ENCODE measurements around the gene CDK5. TPM values are rescaled to one million over a fixed set of nuclear protein-coding genes. Genes with fewer than 3 reads are reported as not detected.

Gene CDK5
- polyA plus RNA-seq, 1 donor (not counting 4 experiments of a cell fraction or from before 2014, with no cell fraction given), result 19.3 TPM

DNA sequence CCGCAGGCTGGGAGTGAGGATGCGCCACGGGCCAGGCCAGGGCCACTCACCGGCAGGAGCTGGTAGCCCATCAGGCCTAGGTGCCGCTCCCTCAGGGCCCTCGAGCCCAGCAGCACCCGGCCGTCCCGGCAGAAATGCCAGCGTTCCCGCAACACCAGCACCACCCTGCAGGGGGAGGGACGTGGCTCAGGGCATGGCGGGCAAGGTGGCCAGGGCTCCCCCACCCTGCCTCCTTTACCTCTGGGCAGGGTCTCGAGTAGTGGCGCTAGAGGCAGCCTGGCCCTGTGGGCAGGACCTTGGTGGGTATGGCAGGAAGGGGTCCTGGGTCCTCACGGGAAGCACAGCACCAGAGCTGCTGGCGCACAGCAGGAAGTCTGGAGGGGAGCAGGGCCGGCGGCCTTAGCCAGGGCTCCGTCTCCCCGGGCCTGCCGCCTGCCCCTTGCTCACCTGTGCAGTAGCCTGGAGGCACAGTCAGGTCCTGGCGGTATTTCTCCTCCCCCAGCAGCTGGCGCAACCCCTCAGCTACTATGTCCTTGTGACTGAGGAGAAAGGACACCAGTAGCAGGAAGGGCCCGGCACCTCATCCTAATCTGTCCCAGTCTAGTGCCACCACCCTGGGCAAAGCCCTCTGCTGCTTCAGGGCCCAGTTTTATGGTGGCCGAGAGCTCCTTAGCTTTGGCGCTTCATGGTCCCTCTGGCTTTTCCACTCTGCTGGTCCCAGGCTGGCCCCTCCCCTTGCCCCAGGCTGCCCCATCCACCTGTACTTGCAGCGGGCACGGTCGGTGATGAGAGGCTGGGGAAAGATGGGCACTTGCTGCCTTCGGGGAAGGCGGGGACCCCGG is 19.4 kb upstream of the CDK5 start:
- TF ChIP-seq, protein P1, sequence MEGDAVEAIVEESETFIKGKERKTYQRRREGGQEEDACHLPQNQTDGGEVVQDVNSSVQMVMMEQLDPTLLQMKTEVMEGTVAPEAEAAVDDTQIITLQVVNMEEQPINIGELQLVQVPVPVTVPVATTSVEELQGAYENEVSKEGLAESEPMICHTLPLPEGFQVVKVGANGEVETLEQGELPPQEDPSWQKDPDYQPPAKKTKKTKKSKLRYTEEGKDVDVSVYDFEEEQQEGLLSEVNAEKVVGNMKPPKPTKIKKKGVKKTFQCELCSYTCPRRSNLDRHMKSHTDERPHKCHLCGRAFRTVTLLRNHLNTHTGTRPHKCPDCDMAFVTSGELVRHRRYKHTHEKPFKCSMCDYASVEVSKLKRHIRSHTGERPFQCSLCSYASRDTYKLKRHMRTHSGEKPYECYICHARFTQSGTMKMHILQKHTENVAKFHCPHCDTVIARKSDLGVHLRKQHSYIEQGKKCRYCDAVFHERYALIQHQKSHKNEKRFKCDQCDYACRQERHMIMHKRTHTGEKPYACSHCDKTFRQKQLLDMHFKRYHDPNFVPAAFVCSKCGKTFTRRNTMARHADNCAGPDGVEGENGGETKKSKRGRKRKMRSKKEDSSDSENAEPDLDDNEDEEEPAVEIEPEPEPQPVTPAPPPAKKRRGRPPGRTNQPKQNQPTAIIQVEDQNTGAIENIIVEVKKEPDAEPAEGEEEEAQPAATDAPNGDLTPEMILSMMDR (optimal IDR thresholded peaks at IDR 0.05 in 1 of 3, IDR thresholded peaks at IDR 0.05 in 1 of 3, conservative IDR thresholded peaks at IDR 0.05 in 1 of 3; ENCODE audit: extremely low read depth in 1 of 3, insufficient read depth in 2 of 3, low read length in 3 of 3), result peak in 2 of 3 experiments; percentile 35
- no peak for TF ChIP-seq EZH2 (IDR thresholded peaks at IDR 0.05; ENCODE audit: low read length)
- dilution Hi-C loops (cut with MboI; ENCODE audit: extremely low pct_ligation_motif_present, low sequenced_read_pairs), result no loop called here
- no peak overlapping the region for H3K27ac ChIP-seq (ENCODE audit: control insufficient read depth, insufficient read depth, low read length)
- H3K27me3 ChIP-seq (ENCODE audit: control insufficient read depth, extremely low read depth, insufficient read depth, low read length), result no peaks in the 10 kb centered on the region
- H3K9me1 ChIP-seq (ENCODE audit: control insufficient read depth, extremely low read depth, insufficient read depth, low read length), result no peaks in the 10 kb centered on the region
- H3K4me3 ChIP-seq (ENCODE audit: control insufficient read depth in 2 of 3, extremely low read depth in 1 of 3, insufficient read depth in 2 of 3, low read depth in 1 of 3, low read length in 3 of 3), result no peak overlapping the region
- H3K36me3 ChIP-seq (ENCODE audit: control insufficient read depth in 2 of 2, extremely low read depth in 1 of 2, insufficient read depth in 2 of 2, low read length in 2 of 2), result peaks cover 23 to 26% of the 10 kb centered on the region in 2 experiments
- no peak overlapping the region for H3K9ac ChIP-seq (ENCODE audit: control insufficient read depth, extremely low read depth, insufficient read depth, low read length)
- no peaks in the 10 kb centered on the region for H3K9me3 ChIP-seq (ENCODE audit: control insufficient read depth, low read depth, low read length)
- H3K79me2 ChIP-seq (ENCODE audit: control insufficient read depth, insufficient read depth, low read length), result peaks cover 21% of the 10 kb centered on the region
- H4K20me1 ChIP-seq (ENCODE audit: control insufficient read depth, extremely low read depth, insufficient read depth, low read length), result peaks cover 2% of the 10 kb centered on the region
- no peak for FAIRE-seq
- H3K4me1 ChIP-seq (ENCODE audit: control insufficient read depth, extremely low read depth, insufficient read depth, low read length), result peaks cover 16% of the 10 kb centered on the region
- DNase-seq (ENCODE audit: low read depth, low spot score), result no peak
- no peak overlapping the region for H2AFZ ChIP-seq (ENCODE audit: control insufficient read depth, low read length)
- H3K4me2 ChIP-seq (ENCODE audit: control insufficient read depth, extremely low read depth, insufficient read depth, low read depth, low read length), result no peak overlapping the region

DNA sequence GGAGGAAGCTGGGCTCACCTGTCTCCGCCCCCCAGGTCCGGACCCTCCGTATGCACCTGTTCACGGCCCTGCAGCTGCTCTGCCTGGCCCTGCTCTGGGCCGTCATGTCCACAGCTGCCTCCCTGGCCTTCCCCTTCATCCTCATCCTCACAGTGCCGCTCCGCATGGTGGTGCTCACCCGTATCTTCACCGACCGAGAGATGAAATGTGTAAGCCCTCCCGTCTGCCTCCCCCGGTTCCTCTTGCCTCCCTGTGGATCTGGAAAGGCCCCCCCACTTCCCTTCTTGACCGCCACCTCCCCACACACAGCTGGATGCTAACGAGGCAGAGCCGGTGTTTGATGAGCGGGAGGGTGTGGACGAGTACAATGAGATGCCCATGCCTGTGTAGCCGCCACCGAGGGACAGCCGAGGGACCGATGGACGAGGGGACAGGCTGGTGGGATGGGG is 18.3 kb upstream of the CDK5 start:
- Histone ChIP-seq H3K9me3 (ENCODE audit: control insufficient read depth, low read depth, low read length) (no peaks in the 10 kb centered on the region), H3K4me1 (ENCODE audit: control insufficient read depth, extremely low read depth, insufficient read depth, low read length) (peaks cover 8% of the 10 kb centered on the region), H2AFZ (ENCODE audit: control insufficient read depth, low read length) (no peak overlapping the region), H3K9ac (ENCODE audit: control insufficient read depth, extremely low read depth, insufficient read depth, low read length) (no peak overlapping the region), H3K9me1 (ENCODE audit: control insufficient read depth, extremely low read depth, insufficient read depth, low read length) (no peaks in the 10 kb centered on the region), H3K36me3 (ENCODE audit: control insufficient read depth in 2 of 2, extremely low read depth in 1 of 2, insufficient read depth in 2 of 2, low read length in 2 of 2) (peaks cover 23 to 26% of the 10 kb centered on the region in 2 experiments), H3K27me3 (ENCODE audit: control insufficient read depth, extremely low read depth, insufficient read depth, low read length) (no peaks in the 10 kb centered on the region), H3K4me2 (ENCODE audit: control insufficient read depth, extremely low read depth, insufficient read depth, low read depth, low read length) (no peak overlapping the region), H4K20me1 (ENCODE audit: control insufficient read depth, extremely low read depth, insufficient read depth, low read length) (peaks cover 2% of the 10 kb centered on the region), H3K27ac (ENCODE audit: control insufficient read depth, insufficient read depth, low read length) (no peak overlapping the region), H3K4me3 (ENCODE audit: control insufficient read depth in 2 of 3, extremely low read depth in 1 of 3, insufficient read depth in 2 of 3, low read depth in 1 of 3, low read length in 3 of 3) (no peak overlapping the region), H3K79me2 (ENCODE audit: control insufficient read depth, insufficient read depth, low read length) (peaks cover 18% of the 10 kb centered on the region)
- no peak for FAIRE-seq
- dilution Hi-C loops (cut with MboI; ENCODE audit: extremely low pct_ligation_motif_present, low sequenced_read_pairs), result no loop called here
- TF ChIP-seq, protein P1 (optimal IDR thresholded peaks at IDR 0.05 in 1 of 3, IDR thresholded peaks at IDR 0.05 in 1 of 3, conservative IDR thresholded peaks at IDR 0.05 in 1 of 3; ENCODE audit: extremely low read depth in 1 of 3, insufficient read depth in 2 of 3, low read length in 3 of 3), result no peak
- no peak for TF ChIP-seq EZH2 (IDR thresholded peaks at IDR 0.05; ENCODE audit: low read length)
- no peak for DNase-seq (ENCODE audit: low read depth, low spot score)

Data from keratinocyte (primary cell).